Stimulated activated naive CD4-positive, alpha-beta T cell treated with Interleukin-2 at 50 U/mL for 16 hours (primary cell): ENCODE data around the gene CRACR2B.

ENCODE experiments used
- DNase-seq: peaks from one replicate; lab custom pipeline; 2025; lab: John Stamatoyannopoulos, UW

Gene CRACR2B

DNA sequence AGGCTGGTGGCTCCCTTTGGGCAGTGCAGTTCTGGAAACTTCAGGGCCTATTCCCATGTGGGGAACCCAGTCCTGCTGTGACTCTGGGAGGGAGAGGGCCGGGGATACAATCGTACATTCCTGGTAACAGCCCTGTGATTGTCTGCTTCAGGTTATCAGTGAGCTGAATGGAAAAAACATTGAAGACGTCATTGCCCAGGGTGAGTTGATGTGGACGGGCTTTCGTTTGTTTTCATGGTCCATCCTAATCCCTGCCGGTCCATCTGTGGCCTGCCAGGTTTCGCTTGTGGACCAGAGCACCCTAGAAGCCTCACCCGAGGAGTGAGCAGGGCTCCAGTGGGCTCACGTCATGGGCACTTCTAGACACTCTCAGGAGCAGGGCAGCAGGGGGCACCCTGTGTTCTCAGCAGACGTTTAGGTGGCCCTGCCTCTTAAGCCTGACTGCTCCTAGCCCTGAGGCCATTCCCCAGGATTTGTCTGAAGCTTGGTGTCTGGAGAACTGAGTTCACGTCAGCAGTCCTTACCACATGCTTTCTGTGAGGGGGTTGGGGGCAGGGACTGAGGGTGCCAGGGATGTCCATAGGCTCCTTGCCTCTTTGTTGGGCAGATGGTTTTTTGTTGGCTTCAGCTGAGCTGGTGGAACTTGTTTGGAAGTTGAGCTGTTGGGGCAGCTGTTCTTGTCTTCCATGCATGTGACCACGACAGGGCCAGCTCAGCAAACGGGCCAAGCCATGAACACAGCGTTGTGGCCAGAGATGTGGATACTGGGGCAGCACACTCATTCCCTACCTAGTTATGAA lies 16.1 kb upstream of the CRACR2B start:
- DNase-seq, result no peak

DNA sequence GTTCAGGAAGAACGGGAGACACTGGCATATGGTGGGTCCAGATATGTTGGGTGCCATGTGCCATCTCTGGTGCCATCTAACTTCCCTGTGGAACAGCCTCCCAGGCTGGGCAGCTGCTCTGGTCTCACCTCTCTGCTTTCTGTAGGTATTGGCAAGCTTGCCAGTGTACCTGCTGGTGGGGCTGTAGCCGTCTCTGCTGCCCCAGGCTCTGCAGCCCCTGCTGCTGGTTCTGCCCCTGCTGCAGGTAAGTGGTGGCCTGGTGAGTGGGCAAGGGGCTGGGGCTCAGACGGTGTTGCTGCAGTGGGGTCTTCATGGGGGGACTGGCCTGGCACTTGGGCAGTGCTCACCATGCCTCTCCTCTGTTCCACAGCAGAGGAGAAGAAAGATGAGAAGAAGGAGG lies 15.3 kb upstream of the CRACR2B start:
- DNase-seq, result no peak

- no peak for DNase-seq
These were observed 14.7 kb upstream of the CRACR2B start for GRCh38 chr11:813072-813455.

DNA sequence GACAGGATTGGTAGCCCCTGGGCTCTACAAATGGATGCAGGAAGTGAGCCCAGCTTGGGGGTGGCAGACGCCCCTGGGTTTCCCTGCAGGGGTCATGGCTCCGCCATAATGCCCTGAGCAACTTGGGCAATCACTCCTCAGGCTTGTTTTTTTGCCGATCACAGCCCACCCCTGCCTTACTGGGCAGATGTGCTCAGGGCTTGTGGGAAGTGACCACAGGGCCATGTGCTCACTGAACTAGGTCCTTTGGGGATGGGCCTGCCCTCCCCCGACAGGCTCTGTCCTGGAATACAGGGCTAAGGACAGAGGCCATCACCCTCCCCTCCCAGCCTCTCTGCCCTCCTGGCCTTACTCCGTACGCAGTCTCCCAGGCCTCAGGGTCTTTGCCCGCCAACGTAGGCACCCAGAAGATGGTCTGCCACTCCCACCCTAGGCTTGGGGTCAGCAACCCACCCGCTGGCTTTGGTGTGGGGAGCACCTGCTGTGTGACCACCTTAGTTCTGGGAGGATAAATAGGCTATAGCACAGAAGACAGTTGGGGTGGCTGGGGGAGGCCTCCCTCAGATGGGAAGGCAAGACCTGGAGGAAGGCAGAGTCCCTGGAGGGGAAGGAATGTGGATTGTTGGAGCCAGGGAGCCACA lies 14.1 kb upstream of the CRACR2B start:
- DNase-seq, result no peak

DNA sequence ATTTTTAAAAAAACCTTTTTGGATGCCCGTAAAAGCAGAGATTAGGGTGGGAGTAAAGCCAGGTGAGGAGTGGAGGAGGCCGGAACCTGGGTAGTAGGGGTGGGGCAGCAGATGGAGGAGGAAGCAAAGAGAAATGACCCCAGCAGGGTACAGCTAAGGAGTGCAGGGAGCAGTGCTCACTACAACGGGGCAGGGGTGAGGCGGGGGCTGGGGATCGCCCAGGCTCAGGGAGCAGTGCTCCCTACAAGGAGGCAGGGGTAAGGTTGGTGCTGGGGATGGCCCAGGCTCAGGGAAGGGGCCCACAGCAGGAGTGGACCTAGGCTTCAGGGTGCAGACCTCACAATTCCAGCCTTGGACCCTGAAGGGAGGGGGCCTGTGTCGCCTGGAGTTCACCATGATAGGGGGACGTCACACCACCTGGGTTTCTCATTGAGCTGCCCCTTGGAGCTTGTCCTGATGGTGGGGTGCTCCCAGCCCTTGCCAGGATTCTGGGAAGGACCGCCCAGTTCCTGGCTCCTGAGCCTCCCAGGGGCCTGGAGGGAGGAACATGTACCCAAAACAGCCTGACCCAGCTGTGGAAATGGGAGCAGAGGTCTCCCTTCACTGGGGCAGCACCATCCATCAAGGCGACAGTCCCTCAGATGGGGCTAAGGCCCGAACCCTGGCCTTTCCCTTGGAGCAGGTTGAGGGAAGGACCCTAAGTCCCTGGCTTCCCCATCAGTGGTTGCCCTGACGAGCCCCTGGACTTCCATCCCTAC lies 11.9 kb upstream of the CRACR2B start:
- DNase-seq, result no peak

GRCh38 chr11:816433-816779 lies 11.3 kb upstream of the CRACR2B start:
- no peak for DNase-seq

- no peak for DNase-seq
These were observed 9.2 kb upstream of the CRACR2B start, which contains the start of gene PNPLA2 for GRCh38 chr11:818396-819128. Gene PNPLA2 (plus strand): TSS chr11:818914. CDS start chr11:819719, 805 bp downstream.

GRCh38 chr11:819129-819931 lies 8.4 kb upstream of the CRACR2B start:
- DNase-seq, result peak; percentile 87

- DNase-seq, result peak; percentile 93
These were observed 7.6 kb upstream of the CRACR2B start for GRCh38 chr11:819943-820649.

GRCh38 chr11:820655-821511 lies 6.8 kb upstream of the CRACR2B start:
- no peak for DNase-seq

- DNase-seq, result no peak
These were observed 6.0 kb upstream of the CRACR2B start for GRCh38 chr11:821512-822371.

GRCh38 chr11:823441-824291 lies 4.1 kb upstream of the CRACR2B start:
- no peak for DNase-seq

DNA sequence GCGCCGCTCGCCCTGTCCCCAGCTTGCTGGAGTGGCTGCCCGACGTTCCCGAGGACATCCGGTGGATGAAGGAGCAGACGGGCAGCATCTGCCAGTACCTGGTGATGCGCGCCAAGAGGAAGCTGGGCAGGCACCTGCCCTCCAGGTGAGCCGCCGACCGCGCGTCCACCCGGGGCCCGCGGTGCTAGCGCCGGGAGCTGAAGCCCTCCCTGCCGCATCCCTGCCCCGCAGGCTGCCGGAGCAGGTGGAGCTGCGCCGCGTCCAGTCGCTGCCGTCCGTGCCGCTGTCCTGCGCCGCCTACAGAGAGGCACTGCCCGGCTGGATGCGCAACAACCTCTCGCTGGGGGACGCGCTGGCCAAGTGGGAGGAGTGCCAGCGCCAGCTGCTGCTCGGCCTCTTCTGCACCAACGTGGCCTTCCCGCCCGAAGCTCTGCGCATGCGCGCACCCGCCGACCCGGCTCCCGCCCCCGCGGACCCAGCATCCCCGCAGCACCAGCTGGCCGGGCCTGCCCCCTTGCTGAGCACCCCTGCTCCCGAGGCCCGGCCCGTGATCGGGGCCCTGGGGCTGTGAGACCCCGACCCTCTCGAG lies 3.3 kb upstream of the CRACR2B start:
- no peak for DNase-seq

DNA sequence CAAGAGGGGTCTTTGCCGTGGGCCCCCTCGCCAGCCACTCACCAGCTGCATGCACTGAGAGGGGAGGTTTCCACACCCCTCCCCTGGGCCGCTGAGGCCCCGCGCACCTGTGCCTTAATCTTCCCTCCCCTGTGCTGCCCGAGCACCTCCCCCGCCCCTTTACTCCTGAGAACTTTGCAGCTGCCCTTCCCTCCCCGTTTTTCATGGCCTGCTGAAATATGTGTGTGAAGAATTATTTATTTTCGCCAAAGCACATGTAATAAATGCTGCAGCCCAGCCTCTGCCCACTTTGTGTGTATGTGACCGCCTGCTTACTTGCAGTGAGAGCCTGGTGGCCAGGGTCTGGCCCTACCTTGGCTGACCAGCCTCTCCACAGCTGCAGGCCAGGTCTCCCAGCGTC lies 2.8 kb upstream of the CRACR2B start:
- no peak for DNase-seq

DNA sequence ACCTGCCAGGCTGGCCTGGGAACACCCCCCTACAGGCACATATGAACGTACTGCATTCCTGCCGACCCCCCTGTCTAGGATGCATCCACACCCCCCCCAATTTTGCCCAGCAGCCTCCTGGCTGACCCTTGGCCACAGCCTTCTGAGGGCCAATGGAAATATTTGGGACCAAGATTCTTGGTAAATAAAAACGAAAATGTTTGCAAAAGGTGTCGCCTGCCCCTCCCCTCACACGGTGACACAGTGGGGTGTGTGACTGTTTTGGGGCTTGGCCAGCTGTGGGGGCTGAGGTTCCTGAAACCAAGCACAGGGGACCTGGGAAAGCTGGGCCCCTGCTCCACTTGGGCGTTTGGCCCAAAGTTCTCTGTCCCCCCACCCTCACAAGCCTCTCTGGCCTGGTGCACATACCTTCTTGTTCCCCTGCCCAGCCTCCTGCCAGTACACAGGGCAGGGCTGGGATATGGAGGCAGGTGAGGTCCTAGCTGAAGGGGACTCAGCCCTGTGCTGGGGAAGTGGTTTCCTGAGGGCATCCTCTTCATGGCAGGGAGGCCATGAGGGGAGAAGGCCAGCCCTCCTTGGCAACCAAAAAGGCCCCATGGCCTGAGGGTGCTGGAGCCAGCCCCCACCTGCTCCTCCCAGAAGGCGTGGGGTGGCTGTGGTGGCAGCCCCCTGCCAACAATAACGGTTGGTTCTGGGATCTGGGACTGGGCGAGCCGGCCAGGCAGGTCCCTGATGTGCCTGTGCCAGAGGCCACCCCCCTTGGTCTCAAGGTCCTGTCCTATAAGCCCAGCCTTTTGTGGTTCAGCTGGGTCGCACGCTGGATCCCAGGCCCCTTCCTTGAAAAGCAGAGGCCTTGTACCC lies 2.1 kb upstream of the CRACR2B start:
- DNase-seq, result no peak

- no peak for DNase-seq
These were observed 1.5 kb upstream of the CRACR2B start for GRCh38 chr11:826227-826621.

GRCh38 chr11:826836-827145 lies 928 bp upstream of the CRACR2B start:
- no peak for DNase-seq
